Measurements from ENCODE around the gene ELN.
"Not testable (repeated sequence)": the region's sequence is repeated elsewhere in the genome, so short reads cannot be mapped to it uniquely, and the experiment has no call there.

Gene ELN

DNA sequence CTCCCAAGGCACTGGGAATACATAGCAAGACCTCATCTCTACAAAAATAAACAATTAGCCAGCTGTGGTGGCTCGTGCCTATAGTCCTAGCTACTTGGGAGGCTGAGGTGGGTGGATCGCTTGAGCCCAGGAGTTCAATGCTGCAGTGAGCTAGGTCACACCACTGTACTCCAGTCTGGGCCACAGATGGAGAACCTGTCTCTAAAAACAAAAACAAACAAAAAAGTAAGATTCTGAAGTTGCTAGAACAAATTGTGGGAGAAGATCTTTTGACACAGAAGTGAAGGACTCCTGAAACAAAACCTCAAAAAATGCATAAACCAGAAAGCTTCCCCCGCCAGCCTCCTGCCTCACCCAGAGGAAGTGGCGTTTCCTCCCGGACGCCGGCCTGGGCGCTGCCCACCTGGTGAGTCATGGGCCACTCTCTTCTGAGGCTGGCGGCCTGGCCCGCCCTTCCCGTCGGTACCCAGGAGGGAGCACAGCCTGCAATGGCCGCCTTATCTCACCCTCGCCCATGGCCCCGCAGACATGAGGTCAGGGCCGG lies 25.4 kb upstream of the ELN start:
- no peak for FAIRE-seq

DNA sequence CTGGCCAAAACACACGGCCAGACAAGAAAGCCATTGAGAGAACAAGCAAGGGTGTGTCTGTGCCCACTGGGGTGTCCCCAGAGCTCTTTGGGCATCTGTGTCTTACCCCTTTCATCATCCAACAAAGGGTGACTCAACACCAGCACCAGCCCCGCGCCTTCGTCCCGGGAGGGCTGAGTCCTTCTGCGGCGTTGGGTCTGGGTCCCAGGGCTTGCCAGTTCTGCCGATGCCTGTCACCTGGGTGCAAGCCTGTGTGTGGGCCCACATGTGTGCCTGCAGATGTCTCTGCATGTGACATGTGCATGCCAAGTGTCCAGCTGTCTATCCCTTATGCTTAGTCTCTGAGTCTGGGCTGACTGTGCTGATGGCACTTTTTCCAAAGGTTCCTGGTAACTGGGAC lies 24.4 kb upstream of the ELN start:
- no peak for FAIRE-seq

DNA sequence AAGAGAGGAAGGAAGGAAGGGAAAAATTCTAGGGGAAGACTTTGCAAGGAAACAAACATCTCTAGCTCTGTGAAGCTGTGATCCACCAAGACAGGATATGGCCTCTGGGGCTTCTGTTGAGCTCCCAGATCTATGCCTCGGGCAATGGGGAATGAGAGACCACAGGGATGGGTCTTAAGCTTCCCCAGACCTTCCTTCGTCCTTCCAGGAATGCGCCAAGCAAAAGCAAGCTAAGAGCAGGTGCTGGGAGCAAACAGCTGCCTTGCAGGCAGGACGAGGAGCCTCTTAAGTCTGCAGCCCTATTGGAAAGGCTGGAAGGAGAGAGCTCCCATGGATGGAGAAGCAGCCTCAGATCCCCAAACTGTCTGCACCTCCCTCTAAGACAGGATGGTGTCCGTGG lies 21.9 kb upstream of the ELN start:
- no peak for FAIRE-seq

DNA sequence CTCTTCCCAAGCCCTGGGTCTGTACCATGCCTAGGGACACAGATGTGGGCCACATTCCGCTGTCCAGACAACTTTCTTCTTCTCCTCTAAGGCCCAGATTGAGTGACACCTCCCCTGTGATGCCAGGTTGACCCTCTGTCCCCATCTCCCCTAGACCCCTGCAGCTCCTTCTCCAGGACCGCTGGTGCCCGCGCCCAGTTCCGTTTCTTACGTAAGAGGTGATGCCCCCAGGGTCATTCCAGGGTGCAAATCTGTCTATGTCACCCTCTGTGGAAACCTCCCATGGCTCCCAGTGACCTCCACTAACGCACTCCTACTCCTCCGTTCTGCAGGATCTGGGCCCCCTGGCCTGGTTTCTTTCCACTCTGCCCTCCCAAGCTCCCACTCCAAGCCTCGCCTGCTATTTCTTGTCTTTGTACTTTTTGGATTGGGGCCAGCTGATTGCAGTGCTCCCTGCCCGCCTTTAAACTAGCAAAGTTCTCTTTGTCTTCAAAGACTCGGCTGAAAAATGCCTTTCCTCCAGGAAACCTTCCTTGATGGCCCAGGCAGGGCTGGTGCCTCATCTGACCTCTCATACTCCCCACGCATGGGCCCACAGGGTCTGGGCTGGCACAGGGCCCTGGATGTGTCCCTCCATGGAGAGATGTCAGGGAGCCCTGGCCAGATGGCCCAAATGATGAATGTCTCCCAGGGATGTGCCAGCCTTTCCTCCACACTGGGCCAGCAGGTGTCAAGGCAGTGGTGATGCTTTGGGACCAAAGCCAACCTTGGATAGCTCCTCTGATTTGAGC lies 21.3 kb upstream of the ELN start:
- FAIRE-seq: no peak

DNA sequence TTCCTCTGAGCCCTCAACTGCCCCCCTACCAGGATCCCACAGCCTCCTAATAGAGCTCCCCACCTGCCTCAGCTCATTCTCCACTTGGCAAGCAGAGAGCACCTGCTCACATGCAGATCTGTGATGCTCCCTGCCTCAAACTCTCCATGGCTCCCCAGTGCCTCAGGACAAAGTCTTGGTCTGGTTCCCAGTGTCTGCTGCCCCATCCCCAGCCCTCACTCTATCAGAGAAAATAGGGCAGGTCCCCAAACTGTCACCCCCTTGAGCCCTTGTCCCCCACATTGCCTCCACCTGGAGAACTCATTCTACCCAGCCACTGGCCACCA lies 20.8 kb upstream of the ELN start:
- no peak for FAIRE-seq

DNA sequence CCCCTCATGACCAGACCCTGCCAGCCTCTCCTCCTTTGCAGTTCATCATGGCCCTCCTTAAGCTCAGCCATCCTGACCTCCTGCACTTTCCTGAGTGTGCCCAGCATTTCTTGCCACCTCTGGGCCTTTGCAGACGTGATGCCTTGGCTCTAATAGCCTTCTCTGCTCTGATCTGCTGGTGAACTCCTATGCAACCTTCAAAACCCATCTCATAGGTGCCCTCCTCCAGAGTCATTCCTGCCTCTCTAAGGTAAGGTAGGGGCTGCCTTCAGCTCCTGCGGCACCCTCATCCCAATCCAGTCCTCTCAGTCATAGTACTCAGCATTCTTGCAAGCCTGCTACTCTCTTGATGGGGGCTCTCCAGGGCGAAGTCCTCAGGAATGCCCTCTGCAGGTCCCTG lies 19.3 kb upstream of the ELN start:
- FAIRE-seq: no peak

DNA sequence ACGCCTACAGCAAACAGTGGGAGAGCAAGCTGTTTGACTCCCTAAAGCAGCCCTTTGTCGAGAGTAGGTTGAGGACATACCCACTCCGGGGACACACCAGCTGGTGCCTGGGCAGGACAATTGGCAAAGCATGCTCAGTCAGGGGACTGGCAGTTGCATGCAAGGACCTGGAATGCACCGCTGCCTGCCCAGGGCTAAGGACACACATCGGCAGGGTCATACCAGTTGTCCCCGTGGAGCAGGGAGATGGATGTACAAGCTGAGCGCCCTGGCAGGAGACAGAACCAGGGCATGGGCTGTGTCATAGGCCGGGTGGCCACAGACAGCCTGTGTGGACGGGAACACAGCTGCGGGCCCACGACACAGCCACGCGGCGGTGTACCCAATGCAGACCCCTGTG lies 18.3 kb upstream of the ELN start:
- FAIRE-seq: no peak

DNA sequence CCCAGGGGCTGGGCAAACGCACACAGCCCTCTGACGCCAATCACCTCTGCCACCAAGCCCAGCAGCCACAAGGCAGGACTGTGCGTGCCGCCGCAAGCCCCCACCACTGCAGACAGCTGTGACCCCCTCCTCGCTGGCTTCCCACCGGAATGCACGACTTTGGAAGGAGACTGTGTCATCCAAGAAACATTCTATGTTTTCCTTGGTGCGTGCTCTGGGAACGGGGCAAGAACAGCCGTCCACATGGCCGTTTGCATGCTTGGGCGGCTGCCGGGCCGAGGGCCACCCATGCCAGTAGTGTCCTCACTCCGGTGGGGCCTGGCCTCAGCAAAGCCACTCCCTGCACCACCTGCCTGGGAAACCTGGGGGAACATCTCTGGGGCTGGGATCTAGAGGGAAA lies 17.6 kb upstream of the ELN start:
- FAIRE-seq: no peak

DNA sequence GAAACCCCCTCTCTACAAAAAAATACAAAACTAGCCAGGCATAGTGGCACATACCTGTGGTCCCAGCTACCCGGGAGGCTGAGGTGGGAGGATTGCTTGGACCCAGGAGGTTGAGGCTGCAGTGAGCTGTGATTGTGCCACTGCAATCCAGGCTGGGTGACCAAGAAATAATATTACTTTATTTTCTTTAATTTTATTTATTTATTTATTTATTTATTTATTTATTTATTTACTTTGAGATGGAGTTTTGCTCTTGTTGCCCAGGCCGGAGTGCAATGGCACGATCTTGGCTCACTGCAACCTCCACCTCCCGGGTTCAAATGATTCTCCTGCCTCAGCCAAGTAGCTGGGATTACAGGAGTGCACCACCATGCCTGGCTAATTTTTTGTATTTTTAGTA lies 16.6 kb upstream of the ELN start:
- not testable (repeated sequence) for FAIRE-seq

DNA sequence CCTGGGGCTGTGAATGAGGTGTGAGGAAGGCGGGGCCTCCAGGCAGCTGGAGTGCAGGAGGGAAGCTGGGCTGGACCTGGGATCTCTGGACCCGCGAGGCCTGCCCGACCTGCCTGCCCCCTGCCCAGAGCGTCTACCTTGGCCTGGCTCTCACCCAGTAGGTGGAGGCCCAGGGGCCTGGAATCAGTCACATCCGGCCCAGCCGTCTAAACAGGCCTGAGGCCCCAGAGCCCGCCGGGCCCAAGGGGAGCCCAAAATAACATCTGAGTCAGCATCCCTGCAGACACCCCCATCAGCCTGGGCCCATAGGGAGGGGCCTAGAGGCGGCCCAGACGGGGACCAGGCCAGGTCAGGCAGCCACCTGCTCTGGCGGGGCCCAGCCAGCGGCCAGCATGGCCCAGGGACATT lies 15.1 kb upstream of the ELN start:
- no peak for FAIRE-seq

DNA sequence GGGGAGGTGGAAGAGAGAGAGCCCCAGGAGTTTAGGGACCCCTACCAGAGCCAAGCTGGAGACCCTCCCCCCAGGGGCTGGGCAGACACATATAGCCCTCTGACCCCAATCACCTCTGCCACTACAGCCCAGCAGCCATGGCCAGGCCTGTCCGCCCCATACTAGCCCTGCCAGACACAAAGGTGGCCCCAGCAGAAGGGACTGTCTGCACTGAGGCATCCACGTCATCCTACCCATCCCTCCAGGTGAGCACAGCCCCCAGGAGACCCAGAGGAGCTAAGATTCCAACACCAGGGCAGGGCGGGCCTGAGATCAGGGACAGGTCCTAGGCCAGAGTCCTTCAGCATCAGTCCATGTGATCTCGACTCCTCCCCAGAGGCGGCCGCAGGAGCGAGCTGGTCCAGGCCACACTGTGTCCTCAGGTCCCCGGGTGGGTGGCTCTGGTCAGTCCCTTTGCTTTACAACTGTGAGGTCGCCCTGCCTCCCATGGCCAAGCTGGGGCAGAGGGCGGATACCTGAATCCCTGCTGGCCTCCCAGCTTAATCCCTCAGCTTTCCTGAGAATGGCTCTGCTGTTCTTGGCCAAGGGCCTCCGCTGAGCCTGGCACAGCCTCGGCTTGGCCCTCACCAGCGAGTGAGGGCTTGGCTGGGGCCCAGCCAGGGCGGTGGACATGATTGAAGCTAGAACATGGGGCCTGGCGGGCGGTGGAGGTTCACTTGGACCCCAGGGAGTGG lies 14.3 kb upstream of the ELN start:
- no peak for FAIRE-seq

DNA sequence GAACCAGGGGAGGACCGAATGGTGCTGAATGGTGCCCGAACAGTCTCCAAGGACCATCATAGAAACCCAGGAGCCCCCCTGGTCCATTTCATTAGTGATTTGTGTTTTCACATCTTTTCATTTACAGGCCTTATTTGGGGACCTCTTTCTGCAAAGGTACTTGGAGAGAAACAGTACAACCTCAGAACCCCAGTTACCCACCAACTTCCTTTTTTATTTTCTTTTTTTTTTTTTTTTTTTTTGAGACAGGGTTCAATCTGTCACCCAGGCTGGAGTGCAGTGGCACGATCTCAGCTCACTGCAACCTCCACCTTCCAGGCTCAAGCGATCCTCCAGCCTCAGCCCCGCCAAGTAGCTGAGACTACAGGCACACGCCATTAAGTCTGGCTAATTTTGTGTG lies 13.0 kb upstream of the ELN start:
- no peak for FAIRE-seq

DNA sequence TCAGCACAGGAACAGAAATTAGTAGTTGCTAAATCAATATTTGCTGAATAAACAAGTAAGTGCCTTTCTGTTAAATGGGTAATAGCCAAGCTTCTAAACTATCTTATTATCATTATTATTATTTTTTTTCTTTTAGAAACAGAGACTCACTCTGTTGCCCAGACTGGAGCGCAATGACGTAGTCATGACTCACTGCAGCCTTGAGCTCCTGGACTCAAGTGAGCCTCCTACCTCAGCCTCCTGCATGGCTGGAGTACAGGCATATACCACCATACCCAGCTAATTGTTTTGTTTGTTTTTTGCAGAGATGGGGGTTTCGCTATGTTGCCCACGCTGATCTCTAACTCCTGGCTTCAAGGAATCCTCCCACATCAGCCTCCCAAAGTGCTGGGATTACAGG lies 12.3 kb upstream of the ELN start:
- no peak for FAIRE-seq

DNA sequence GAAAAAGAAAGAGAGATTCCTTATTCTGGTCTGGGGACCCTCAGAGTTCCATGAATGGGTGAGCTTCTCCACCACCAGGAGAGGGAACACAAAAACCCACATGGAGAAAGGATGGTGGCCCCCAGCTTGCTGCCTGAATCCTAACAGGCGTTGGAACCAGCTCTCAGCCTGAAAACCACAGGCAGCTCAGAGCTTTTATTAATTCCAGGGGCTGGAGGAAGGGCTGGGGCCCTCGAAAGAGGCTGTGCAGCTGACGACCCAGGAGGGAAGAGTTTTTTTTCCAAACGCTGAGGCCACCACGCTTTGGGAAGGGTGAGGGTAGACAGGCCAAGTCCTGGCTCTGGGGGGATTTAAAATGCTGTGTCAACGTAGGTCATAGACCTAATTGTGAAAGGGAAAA lies 10.8 kb upstream of the ELN start:
- no peak for FAIRE-seq

DNA sequence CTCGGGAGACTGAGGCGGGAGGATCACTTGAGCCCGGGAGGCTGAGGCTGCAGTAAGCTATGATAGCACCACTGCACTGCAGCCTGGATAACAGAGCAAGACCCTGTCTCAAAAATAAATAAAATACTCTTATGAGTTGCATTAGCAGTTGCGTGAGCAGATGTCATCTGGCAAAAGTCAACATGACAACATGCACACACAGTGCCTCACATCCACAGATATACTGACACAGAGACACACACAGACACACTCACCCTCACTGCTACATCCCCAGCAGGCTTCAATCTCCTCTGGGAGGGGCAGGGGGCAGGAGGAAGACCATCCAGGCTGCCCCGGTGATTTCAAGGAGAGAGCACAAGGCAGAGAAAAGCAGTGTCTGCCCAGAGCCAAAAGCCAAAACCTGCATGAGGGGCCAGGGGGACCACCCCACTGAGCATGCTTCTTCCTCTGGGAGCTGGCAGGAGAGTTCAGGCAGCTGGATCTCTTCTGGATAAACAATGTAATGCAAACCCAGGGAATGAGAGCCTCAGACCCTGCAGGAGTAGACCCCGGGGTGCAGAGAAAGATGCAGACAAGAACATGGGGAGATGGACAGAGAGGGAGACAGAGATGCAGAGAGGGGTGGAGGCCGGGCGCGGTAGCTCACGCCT lies 9.6 kb upstream of the ELN start:
- no peak for FAIRE-seq

DNA sequence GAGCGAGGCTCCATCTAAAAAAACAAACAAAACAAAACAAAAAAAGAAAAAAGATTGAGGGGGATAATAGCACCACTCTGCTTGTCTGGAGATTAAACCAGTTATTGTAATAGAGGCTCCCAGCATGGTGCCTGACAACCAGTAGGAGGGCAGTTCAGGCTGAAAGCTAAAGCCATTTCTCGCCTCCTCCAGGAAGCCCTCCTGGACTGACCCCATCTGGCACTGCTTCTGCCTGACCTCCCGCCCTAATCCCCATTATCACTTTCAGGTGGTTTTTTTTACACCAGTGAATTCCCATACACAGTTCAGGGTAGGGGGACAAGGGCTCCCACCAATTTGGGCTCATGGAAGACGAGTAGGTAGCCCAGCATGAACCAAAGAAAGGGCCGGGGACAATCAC lies 8.8 kb upstream of the ELN start:
- FAIRE-seq: no peak

DNA sequence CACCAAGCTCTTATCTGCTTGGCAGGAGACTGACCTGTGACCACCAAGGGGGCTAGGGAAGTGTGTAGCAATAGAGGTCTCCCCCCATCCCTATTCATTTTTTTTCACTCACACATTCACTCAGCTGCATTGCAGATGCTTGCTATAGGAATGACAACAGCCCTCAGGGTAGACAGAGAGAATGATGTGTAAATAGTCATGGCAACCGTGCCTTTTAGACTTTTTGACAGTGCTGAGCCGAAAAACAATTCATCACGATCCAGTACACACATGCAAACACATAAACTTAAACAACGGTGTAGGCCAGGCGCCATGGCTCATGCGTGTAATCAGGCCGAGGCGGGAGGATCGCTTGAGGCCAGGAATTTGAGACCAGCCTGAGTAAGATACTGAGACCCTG lies 7.6 kb upstream of the ELN start:
- no peak for FAIRE-seq

DNA sequence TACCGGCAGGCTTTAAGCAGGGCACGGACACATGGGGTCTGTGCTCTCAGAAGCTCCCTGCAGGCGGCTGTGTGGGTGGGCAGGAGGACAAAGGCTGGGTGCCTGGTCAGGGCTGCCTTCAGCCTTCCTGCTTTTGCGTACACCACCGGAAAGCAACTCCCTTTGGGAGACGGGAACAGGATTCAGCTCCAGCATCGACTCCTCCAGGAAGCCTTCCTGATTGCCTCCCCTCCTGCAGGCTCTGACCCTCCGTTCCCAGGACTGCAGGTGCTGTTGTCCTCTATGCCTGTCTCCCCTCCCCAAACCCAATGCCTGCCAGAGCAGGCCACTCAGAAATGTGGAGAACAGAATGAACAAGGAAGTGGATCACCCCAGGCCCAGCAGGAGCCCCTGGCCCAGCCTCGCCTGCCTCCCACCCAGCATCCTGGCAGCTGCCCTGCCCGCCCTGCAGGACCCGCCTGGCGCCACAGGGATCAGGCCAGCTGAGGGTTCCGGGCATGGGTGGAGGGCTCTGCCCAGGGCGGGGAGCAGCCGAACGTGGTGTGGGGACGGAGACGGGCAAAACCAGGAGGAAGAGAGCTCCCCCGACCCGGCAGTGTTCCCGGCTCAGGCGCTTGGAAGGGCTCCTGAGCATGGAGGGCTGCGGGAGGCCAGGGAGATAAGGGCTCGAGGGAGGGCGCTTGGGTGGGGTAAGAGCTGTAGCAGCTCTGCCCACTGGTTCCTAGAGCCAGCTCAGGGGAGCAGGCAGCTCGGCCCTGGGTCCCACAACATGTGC lies 6.2 kb upstream of the ELN start:
- no peak for FAIRE-seq

DNA sequence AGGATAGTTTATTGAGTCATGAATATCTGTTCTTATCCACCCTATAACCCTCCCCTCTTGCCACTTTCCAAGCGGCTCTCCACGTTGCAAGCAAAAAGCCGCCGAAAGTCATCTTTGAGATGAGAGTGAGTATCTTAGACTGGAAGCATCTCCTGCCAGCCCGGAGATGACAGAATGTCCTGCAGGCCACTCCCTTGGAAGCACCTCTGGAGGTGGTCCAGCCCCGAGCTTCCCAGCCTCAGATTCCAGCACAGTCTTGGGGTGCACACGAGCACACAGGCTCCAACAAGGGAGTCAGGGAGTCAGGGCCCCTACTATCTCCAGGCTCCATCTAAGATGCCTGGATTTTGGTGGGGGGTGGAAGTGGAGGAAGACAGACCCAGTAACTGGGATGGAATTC lies 5.5 kb upstream of the ELN start:
- no peak for FAIRE-seq

DNA sequence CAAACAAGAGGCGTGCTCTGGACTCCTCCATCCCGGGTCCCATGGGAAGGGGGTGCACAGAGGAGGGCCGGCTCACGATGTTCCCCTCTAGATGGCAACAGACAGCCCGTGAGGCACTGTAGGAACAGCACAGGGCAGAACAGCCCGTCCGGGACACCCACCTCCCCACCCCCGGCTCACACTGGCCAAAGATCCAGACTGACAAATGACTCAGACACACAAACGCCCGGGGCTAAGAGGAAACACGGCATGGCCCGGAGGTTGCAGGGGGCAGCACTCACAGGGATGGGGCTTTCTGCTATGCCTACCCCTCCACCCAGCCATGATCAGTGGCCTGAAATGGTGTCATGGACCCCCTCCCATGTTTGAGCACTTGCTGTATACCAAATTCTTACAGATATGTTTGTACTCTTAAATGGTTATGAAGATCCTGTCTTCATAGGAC lies 4.9 kb upstream of the ELN start:
- no peak for FAIRE-seq

DNA sequence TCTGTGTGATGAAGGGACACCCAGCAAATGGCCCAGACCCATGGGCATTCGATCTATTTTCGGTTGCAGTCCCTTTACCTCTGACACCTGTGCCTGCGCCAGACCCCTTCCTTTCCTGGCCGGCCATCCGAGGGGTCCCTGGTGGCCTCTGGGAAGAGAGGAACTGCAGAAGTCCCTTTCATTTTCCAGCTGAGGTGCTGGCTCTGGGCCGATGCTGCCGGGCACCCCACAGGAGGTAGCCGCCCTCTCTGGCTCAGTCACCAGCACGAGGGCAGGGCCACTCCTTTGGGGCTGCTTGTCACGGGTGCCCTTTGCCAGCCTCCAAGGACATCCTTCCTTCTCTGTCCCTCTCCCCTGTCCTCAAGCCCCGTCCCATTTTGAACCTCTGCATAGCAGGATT lies 4.2 kb upstream of the ELN start:
- FAIRE-seq: no peak

DNA sequence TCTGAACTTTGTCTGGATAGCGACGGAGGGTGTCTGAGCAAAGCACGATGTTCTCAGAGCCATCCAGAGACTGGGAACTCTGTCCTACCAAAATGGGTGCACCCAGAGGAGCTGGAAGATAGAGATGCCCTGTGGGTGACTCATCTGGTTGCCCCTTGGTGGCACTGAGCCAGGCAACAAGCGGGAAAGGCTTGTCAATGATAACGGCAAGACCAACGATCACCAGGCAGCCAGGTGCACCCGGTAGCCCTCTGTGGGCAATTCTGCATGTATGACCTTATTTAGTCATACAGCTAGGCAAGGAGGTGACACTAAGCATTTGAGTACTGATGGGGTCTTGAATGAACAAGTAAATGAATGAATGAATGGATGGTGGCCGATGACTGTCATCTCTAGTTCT lies 2.8 kb upstream of the ELN start:
- no peak for FAIRE-seq

DNA sequence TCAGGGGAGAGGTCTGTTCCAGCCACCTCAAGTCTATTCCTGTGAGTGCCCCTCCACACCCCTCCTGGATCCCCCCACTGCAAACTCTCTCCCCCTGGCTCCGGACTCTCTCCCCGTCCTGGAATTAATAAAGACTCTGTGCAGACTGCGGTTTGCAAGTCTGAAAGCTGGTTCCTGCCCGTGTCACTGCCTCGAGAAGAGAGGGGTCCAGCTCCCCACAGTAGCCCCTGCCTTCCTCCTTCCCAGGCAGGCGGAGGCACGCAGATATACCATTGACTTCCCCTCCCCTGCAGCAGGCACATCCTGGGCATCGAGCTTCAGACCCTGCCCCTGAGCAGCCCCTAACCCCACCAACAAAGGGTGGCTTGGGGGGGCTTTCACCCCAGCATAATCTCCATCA lies 2.2 kb upstream of the ELN start:
- FAIRE-seq: no peak
